Stomach (tissue), 4 donors: ENCODE measurements around the gene PPP4R2.

Experiments
- EP300 ChIP-seq: sonication (generic); formaldehyde crosslinking; IDR thresholded peaks from one replicate; pipeline ENCODE4 v1.6.1; 2017; ENCODE audit warnings: antibody characterized with exemption
- TF ChIP-seq, protein P1 (sequence below), 7 experiments: fragments of 450-650 bp in 4 of 7; fragments of 200-600 bp in 3 of 7; sonication (generic) in 3 of 7; IDR thresholded peaks; one replicate each; pipeline ENCODE4 v1.5.1; 2016 to 2019; ENCODE audit warnings: antibody characterized with exemption in 7 of 7, control low read depth in 2 of 7, mild to moderate bottlenecking in 1 of 7

DNA sequence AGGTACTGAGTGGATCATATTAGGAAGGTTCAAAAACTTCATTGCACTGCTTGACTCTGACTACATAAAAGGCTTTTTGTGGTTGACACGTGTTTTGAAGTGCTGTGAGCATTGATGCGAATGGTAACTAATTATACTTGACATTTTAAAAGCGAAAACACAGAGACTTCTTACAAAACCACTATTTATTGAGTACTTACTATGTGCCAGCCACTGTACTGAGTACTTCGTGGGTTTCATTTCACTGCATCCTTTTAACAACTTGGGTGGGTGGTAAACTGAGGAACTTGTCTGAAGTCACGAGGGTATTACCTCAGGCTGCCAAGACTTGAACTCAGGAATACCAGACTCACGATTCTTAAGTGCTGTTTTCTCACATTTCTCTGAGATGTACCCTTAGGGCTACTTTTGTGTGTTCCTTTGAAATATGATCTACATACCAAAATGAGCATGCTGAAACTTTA lies 45.3 kb upstream of the PPP4R2 start:
- TF ChIP-seq, protein P1, sequence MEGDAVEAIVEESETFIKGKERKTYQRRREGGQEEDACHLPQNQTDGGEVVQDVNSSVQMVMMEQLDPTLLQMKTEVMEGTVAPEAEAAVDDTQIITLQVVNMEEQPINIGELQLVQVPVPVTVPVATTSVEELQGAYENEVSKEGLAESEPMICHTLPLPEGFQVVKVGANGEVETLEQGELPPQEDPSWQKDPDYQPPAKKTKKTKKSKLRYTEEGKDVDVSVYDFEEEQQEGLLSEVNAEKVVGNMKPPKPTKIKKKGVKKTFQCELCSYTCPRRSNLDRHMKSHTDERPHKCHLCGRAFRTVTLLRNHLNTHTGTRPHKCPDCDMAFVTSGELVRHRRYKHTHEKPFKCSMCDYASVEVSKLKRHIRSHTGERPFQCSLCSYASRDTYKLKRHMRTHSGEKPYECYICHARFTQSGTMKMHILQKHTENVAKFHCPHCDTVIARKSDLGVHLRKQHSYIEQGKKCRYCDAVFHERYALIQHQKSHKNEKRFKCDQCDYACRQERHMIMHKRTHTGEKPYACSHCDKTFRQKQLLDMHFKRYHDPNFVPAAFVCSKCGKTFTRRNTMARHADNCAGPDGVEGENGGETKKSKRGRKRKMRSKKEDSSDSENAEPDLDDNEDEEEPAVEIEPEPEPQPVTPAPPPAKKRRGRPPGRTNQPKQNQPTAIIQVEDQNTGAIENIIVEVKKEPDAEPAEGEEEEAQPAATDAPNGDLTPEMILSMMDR (IDR thresholded peaks at IDR 0.05): no peak
- no peak for TF ChIP-seq EP300
